Endodermal cell (in vitro differentiated cells): Measurements from ENCODE around the gene CAMKK2. TPM values are rescaled to one million over a fixed set of nuclear protein-coding genes. Genes with fewer than 3 reads are reported as not detected.

Source experiments
- DNase-seq: peaks from one replicate; pipeline ENCODE4 v3.0.0-alpha.2; 2017
- H3K27ac ChIP-seq: 2 replicates; pipeline ENCODE4 v1.5.1; 2013; ENCODE audit warnings: mild to moderate bottlenecking, low read depth, low read length, moderate library complexity
- H3K27me3 ChIP-seq: 2 replicates; pipeline ENCODE4 v1.6.1; 2013; ENCODE audit warnings: mild to moderate bottlenecking, low read length, moderate library complexity; ENCODE audit not compliant: insufficient read depth, control insufficient read depth, poor library complexity, severe bottlenecking
- H3K36me3 ChIP-seq: 2 replicates; pipeline ENCODE4 v1.7.0; 2013; ENCODE audit warnings: mild to moderate bottlenecking, low read length, moderate library complexity; ENCODE audit not compliant: control insufficient read depth, insufficient read depth
- H3K4me1 ChIP-seq: one replicate; pipeline ENCODE4 v1.7.0; 2013; ENCODE audit warnings: low read length; ENCODE audit not compliant: control insufficient read depth, insufficient read depth
- H3K4me3 ChIP-seq: 2 replicates; pipeline ENCODE4 v1.5.1; 2013; ENCODE audit warnings: mild to moderate bottlenecking, low read length, moderate library complexity
- H3K9ac ChIP-seq: 2 replicates; pipeline ENCODE4 v1.6.1; 2013; ENCODE audit warnings: mild to moderate bottlenecking, low read length, moderate library complexity; ENCODE audit not compliant: poor library complexity, severe bottlenecking; ENCODE audit errors: extremely low read depth
- H3K9me3 ChIP-seq: 2 replicates; pipeline ENCODE4 v1.6.1; 2013; ENCODE audit warnings: mild to moderate bottlenecking, low read length, moderate library complexity; ENCODE audit not compliant: control insufficient read depth
- H3K27ac Mint-ChIP-seq: 2 replicates; pipeline ENCODE4 v1.8.0; 2020; ENCODE audit warnings: mixed read lengths
- H3K27me3 Mint-ChIP-seq: 2 replicates; pipeline ENCODE4 v1.8.0; 2021; ENCODE audit warnings: mild to moderate bottlenecking, mixed read lengths; ENCODE audit not compliant: insufficient read depth
- H3K36me3 Mint-ChIP-seq: 2 replicates; pipeline ENCODE4 v1.8.0; 2020; ENCODE audit warnings: low read depth, mixed read lengths
- H3K4me1 Mint-ChIP-seq: 2 replicates; pipeline ENCODE4 v1.8.0; 2020; ENCODE audit warnings: mixed read lengths
- H3K4me3 Mint-ChIP-seq: 2 replicates; pipeline ENCODE4 v1.8.0; 2020; ENCODE audit warnings: mild to moderate bottlenecking, moderate library complexity, mixed read lengths
- H3K9me3 Mint-ChIP-seq: 2 replicates; pipeline ENCODE4 v1.8.0; 2020; ENCODE audit warnings: mild to moderate bottlenecking, mixed read lengths
- CTCF ChIP-seq: fragments of 200-600 bp; sonication (generic); conservative IDR thresholded peaks from 2 replicates; pipeline ENCODE4 v1.5.0; 2021; ENCODE audit warnings: antibody characterized with exemption, mild to moderate bottlenecking
- WGBS, 2 experiments: methylation state at CpG; one replicate each; pipeline versions ENCODE4 v1.1.5 to v1.1.7; 2013; ENCODE audit warnings: missing lambda C conversion rate in 2 of 2, mixed read lengths in 1 of 2; ENCODE audit not compliant: insufficient coverage in 1 of 2, insufficient read length in 1 of 2; 5-methylcytosine and 5-hydroxymethylcytosine counted together
- total RNA-seq, 2 donors: library from RNA; stranded (reverse); fragmentation: NEBNext Ultra II Directional in 1 of 2; extraction: Animal tissue kit (Norgen Biotek cat#: 25700) in 1 of 2; gene quantifications; 2 replicates in 1 of 2; 3 replicates in 1 of 2; pipeline ENCODE4 v1.2.1, GENCODE V29; 2021

The CAMKK2 gene
- total RNA-seq, 2 donors from 2014 or later, result 95.8 to 113 TPM

GRCh38 chr12:121337416-121337815 lies 40.9 kb upstream of the CAMKK2 start:
- Histone ChIP-seq H3K4me3 (no peak overlapping the region), H3K27ac (no peak overlapping the region), H3K9ac (no peak overlapping the region), H3K9me3 (no peaks in the 10 kb centered on the region), H3K27me3 (no peaks in the 10 kb centered on the region), H3K4me1 (no peaks in the 10 kb centered on the region), H3K36me3 (peaks cover 79% of the 10 kb centered on the region)
- no peak for TF ChIP-seq CTCF
- Mint-ChIP-seq H3K36me3 (peaks cover 65% of the 10 kb centered on the region), H3K27ac (no peak overlapping the region), H3K4me3 (no peak overlapping the region), H3K9me3 (no peaks in the 10 kb centered on the region), H3K4me1 (no peaks in the 10 kb centered on the region), H3K27me3 (no peaks in the 10 kb centered on the region)
- peak; percentile 43 for DNase-seq
- WGBS, 2 experiments, result 97 to 100% methylated on average over 4 of the region's 4 CpGs

- Histone ChIP-seq H3K9ac (no peak overlapping the region), H3K4me3 (no peak overlapping the region), H3K27me3 (no peaks in the 10 kb centered on the region), H3K4me1 (no peaks in the 10 kb centered on the region), H3K27ac (no peak overlapping the region), H3K9me3 (no peaks in the 10 kb centered on the region), H3K36me3 (peaks cover 81% of the 10 kb centered on the region)
- Mint-ChIP-seq H3K9me3 (no peaks in the 10 kb centered on the region), H3K27ac (no peak overlapping the region), H3K27me3 (no peaks in the 10 kb centered on the region), H3K4me1 (no peaks in the 10 kb centered on the region), H3K36me3 (peaks cover 65% of the 10 kb centered on the region), H3K4me3 (no peak overlapping the region)
- whole genome bisulfite sequencing, 2 experiments, result 71 to 76% methylated on average over 2 to 8 of the region's 8 CpGs
- no peak for DNase-seq
- peak; percentile 94 for TF ChIP-seq CTCF
These were observed 38.2 kb upstream of the CAMKK2 start for GRCh38 chr12:121334513-121335343.

- no peak overlapping the region for H3K4me3 ChIP-seq
- no peaks in the 10 kb centered on the region for H3K27me3 Mint-ChIP-seq
- no peaks in the 10 kb centered on the region for H3K9me3 Mint-ChIP-seq
- H3K27ac ChIP-seq, result no peak overlapping the region
- no peak overlapping the region for H3K4me3 Mint-ChIP-seq
- no peak for TF ChIP-seq CTCF
- no peaks in the 10 kb centered on the region for H3K27me3 ChIP-seq
- H3K27ac Mint-ChIP-seq, result no peak overlapping the region
- DNase-seq, result no peak
- H3K4me1 Mint-ChIP-seq, result no peaks in the 10 kb centered on the region
- 80 to 95% methylated on average over 1 of the region's 1 CpG for WGBS, 2 experiments
- H3K9ac ChIP-seq, result no peak overlapping the region
- H3K9me3 ChIP-seq, result no peaks in the 10 kb centered on the region
- H3K36me3 Mint-ChIP-seq, result peaks cover 66% of the 10 kb centered on the region
- H3K4me1 ChIP-seq, result no peaks in the 10 kb centered on the region
- peaks cover 78% of the 10 kb centered on the region for H3K36me3 ChIP-seq
These were observed 37.2 kb upstream of the CAMKK2 start for GRCh38 chr12:121333747-121334146.
